Measurements from ENCODE around the gene SLC25A52.
"Not testable (repeated sequence)": the region's sequence is repeated elsewhere in the genome, so short reads cannot be mapped to it uniquely, and the experiment has no call there.

The SLC25A52 gene

GRCh38 chr18:31738460-31739407 lies 21.9 kb downstream of the SLC25A52 start:
- Histone ChIP-seq H3K36me3 (ENCODE audit: insufficient read depth, low read depth, low read length) (no peaks in the 10 kb centered on the region), H3K27me3 (ENCODE audit: insufficient read depth, low read length) (no peaks in the 10 kb centered on the region), H3K27ac (ENCODE audit: low read length) (no peak overlapping the region), H3K4me3 (ENCODE audit: low read length) (no peak overlapping the region), H3K9ac (ENCODE audit: low read depth, low read length) (no peak overlapping the region), H3K4me1 (ENCODE audit: insufficient read depth, low read length) (no peaks in the 10 kb centered on the region), H3K9me3 (ENCODE audit: insufficient read depth, low read depth, low read length) (peaks cover 21% of the 10 kb centered on the region)

- no peaks in the 10 kb centered on the region for H3K36me3 ChIP-seq (ENCODE audit: insufficient read depth, low read depth, low read length)
- no peak overlapping the region for H3K9ac ChIP-seq (ENCODE audit: low read depth, low read length)
- no peaks in the 10 kb centered on the region for H3K4me1 ChIP-seq (ENCODE audit: insufficient read depth, low read length)
- H3K4me3 ChIP-seq (ENCODE audit: low read length), result no peak overlapping the region
- peaks cover 11% of the 10 kb centered on the region for H3K9me3 ChIP-seq (ENCODE audit: insufficient read depth, low read depth, low read length)
- no peaks in the 10 kb centered on the region for H3K27me3 ChIP-seq (ENCODE audit: insufficient read depth, low read length)
- H3K27ac ChIP-seq (ENCODE audit: low read length), result no peak overlapping the region
Observed at GRCh38 chr18:31736630-31737029, 24.1 kb downstream of the SLC25A52 start.

GRCh38 chr18:31731628-31732027 lies 29.1 kb downstream of the SLC25A52 start:
- no peaks in the 10 kb centered on the region for H3K27me3 ChIP-seq (ENCODE audit: insufficient read depth, low read length)
- H3K4me1 ChIP-seq (ENCODE audit: insufficient read depth, low read length), result no peaks in the 10 kb centered on the region
- H3K9ac ChIP-seq (ENCODE audit: low read depth, low read length), result no peak overlapping the region
- no peaks in the 10 kb centered on the region for H3K9me3 ChIP-seq (ENCODE audit: insufficient read depth, low read depth, low read length)
- H3K36me3 ChIP-seq (ENCODE audit: insufficient read depth, low read depth, low read length), result no peaks in the 10 kb centered on the region
- no peak overlapping the region for H3K27ac ChIP-seq (ENCODE audit: low read length)
- no peak overlapping the region for H3K4me3 ChIP-seq (ENCODE audit: low read length)

GRCh38 chr18:31729196-31729595 lies 31.5 kb downstream of the SLC25A52 start:
- not testable (repeated sequence) for H3K27ac ChIP-seq (ENCODE audit: low read length); H3K9ac ChIP-seq (ENCODE audit: low read depth, low read length); H3K4me1 ChIP-seq (ENCODE audit: insufficient read depth, low read length); H3K27me3 ChIP-seq (ENCODE audit: insufficient read depth, low read length); H3K4me3 ChIP-seq (ENCODE audit: low read length); H3K9me3 ChIP-seq (ENCODE audit: insufficient read depth, low read depth, low read length); H3K36me3 ChIP-seq (ENCODE audit: insufficient read depth, low read depth, low read length)

GRCh38 chr18:31723990-31724711 lies 36.5 kb downstream of the SLC25A52 start:
- no peak overlapping the region for H3K27ac ChIP-seq (ENCODE audit: low read length)
- H3K27me3 ChIP-seq (ENCODE audit: insufficient read depth, low read length), result no peaks in the 10 kb centered on the region
- H3K36me3 ChIP-seq (ENCODE audit: insufficient read depth, low read depth, low read length), result no peaks in the 10 kb centered on the region
- no peaks in the 10 kb centered on the region for H3K9me3 ChIP-seq (ENCODE audit: insufficient read depth, low read depth, low read length)
- H3K9ac ChIP-seq (ENCODE audit: low read depth, low read length), result no peak overlapping the region
- no peaks in the 10 kb centered on the region for H3K4me1 ChIP-seq (ENCODE audit: insufficient read depth, low read length)
- H3K4me3 ChIP-seq (ENCODE audit: low read length), result no peak overlapping the region

- H3K27me3 ChIP-seq (ENCODE audit: insufficient read depth, low read length), result no peaks in the 10 kb centered on the region
- H3K27ac ChIP-seq (ENCODE audit: low read length), result no peak overlapping the region
- H3K4me3 ChIP-seq (ENCODE audit: low read length), result no peak overlapping the region
- no peak overlapping the region for H3K9ac ChIP-seq (ENCODE audit: low read depth, low read length)
- no peaks in the 10 kb centered on the region for H3K36me3 ChIP-seq (ENCODE audit: insufficient read depth, low read depth, low read length)
- H3K4me1 ChIP-seq (ENCODE audit: insufficient read depth, low read length), result no peaks in the 10 kb centered on the region
- no peaks in the 10 kb centered on the region for H3K9me3 ChIP-seq (ENCODE audit: insufficient read depth, low read depth, low read length)
Observed at GRCh38 chr18:31723639-31723989, 37.1 kb downstream of the SLC25A52 start.

GRCh38 chr18:31722369-31722957 lies 38.2 kb downstream of the SLC25A52 start:
- H3K9me3 ChIP-seq (ENCODE audit: insufficient read depth, low read depth, low read length), result no peaks in the 10 kb centered on the region
- no peaks in the 10 kb centered on the region for H3K36me3 ChIP-seq (ENCODE audit: insufficient read depth, low read depth, low read length)
- no peak overlapping the region for H3K27ac ChIP-seq (ENCODE audit: low read length)
- no peak overlapping the region for H3K4me3 ChIP-seq (ENCODE audit: low read length)
- H3K9ac ChIP-seq (ENCODE audit: low read depth, low read length), result no peak overlapping the region
- no peaks in the 10 kb centered on the region for H3K27me3 ChIP-seq (ENCODE audit: insufficient read depth, low read length)
- H3K4me1 ChIP-seq (ENCODE audit: insufficient read depth, low read length), result no peaks in the 10 kb centered on the region

- Histone ChIP-seq H3K27ac (ENCODE audit: low read length) (no peak overlapping the region), H3K9ac (ENCODE audit: low read depth, low read length) (no peak overlapping the region), H3K27me3 (ENCODE audit: insufficient read depth, low read length) (no peaks in the 10 kb centered on the region), H3K4me3 (ENCODE audit: low read length) (no peak overlapping the region), H3K4me1 (ENCODE audit: insufficient read depth, low read length) (no peaks in the 10 kb centered on the region), H3K36me3 (ENCODE audit: insufficient read depth, low read depth, low read length) (no peaks in the 10 kb centered on the region), H3K9me3 (ENCODE audit: insufficient read depth, low read depth, low read length) (no peaks in the 10 kb centered on the region)
Observed at GRCh38 chr18:31721601-31722000, 39.1 kb downstream of the SLC25A52 start.

- Histone ChIP-seq H3K9ac (ENCODE audit: low read depth, low read length) (no peak overlapping the region), H3K4me1 (ENCODE audit: insufficient read depth, low read length) (no peaks in the 10 kb centered on the region), H3K9me3 (ENCODE audit: insufficient read depth, low read depth, low read length) (no peaks in the 10 kb centered on the region), H3K27ac (ENCODE audit: low read length) (no peak overlapping the region), H3K4me3 (ENCODE audit: low read length) (no peak overlapping the region), H3K27me3 (ENCODE audit: insufficient read depth, low read length) (no peaks in the 10 kb centered on the region), H3K36me3 (ENCODE audit: insufficient read depth, low read depth, low read length) (no peaks in the 10 kb centered on the region)
Observed at GRCh38 chr18:31720867-31721266, 39.8 kb downstream of the SLC25A52 start.

GRCh38 chr18:31719363-31720006 lies 41.2 kb downstream of the SLC25A52 start:
- Histone ChIP-seq H3K9me3 (ENCODE audit: insufficient read depth, low read depth, low read length) (no peaks in the 10 kb centered on the region), H3K4me1 (ENCODE audit: insufficient read depth, low read length) (no peaks in the 10 kb centered on the region), H3K27ac (ENCODE audit: low read length) (no peak overlapping the region), H3K4me3 (ENCODE audit: low read length) (no peak overlapping the region), H3K27me3 (ENCODE audit: insufficient read depth, low read length) (no peaks in the 10 kb centered on the region), H3K36me3 (ENCODE audit: insufficient read depth, low read depth, low read length) (no peaks in the 10 kb centered on the region), H3K9ac (ENCODE audit: low read depth, low read length) (no peak overlapping the region)

- no peaks in the 10 kb centered on the region for H3K27me3 ChIP-seq (ENCODE audit: insufficient read depth, low read length)
- H3K4me1 ChIP-seq (ENCODE audit: insufficient read depth, low read length), result no peaks in the 10 kb centered on the region
- H3K9ac ChIP-seq (ENCODE audit: low read depth, low read length), result no peak overlapping the region
- no peak overlapping the region for H3K4me3 ChIP-seq (ENCODE audit: low read length)
- no peaks in the 10 kb centered on the region for H3K9me3 ChIP-seq (ENCODE audit: insufficient read depth, low read depth, low read length)
- no peaks in the 10 kb centered on the region for H3K36me3 ChIP-seq (ENCODE audit: insufficient read depth, low read depth, low read length)
- H3K27ac ChIP-seq (ENCODE audit: low read length), result no peak overlapping the region
Observed at GRCh38 chr18:31718386-31718785, 42.3 kb downstream of the SLC25A52 start.

All from iPS-20b (cell line).